C4-2B (cell line): ENCODE data around the gene CYYR1.

Experiments
- H3K27ac ChIP-seq: fragments of 450-650 bp; 2 replicates; pipeline ENCODE4 v1.5.1; 2017
- ZFX ChIP-seq: fragments of 450-650 bp; IDR thresholded peaks from 2 replicates; pipeline ENCODE4 v1.6.1; 2017
- TF ChIP-seq, protein P1 (sequence below): fragments of 450-650 bp; conservative IDR thresholded peaks from 2 replicates; pipeline ENCODE4 v1.5.1; 2017; ENCODE audit warnings: mild to moderate bottlenecking

The CYYR1 gene

GRCh38 chr21:26515257-26515656 lies 57.8 kb downstream of the CYYR1 start:
- no peak overlapping the region for H3K27ac ChIP-seq
- TF ChIP-seq ZFX, result no peak
- TF ChIP-seq, protein P1, sequence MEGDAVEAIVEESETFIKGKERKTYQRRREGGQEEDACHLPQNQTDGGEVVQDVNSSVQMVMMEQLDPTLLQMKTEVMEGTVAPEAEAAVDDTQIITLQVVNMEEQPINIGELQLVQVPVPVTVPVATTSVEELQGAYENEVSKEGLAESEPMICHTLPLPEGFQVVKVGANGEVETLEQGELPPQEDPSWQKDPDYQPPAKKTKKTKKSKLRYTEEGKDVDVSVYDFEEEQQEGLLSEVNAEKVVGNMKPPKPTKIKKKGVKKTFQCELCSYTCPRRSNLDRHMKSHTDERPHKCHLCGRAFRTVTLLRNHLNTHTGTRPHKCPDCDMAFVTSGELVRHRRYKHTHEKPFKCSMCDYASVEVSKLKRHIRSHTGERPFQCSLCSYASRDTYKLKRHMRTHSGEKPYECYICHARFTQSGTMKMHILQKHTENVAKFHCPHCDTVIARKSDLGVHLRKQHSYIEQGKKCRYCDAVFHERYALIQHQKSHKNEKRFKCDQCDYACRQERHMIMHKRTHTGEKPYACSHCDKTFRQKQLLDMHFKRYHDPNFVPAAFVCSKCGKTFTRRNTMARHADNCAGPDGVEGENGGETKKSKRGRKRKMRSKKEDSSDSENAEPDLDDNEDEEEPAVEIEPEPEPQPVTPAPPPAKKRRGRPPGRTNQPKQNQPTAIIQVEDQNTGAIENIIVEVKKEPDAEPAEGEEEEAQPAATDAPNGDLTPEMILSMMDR, result no peak

- TF ChIP-seq, protein P1, result no peak
- no peak for TF ChIP-seq ZFX
- no peak overlapping the region for H3K27ac ChIP-seq
These were observed 59.9 kb downstream of the CYYR1 start for GRCh38 chr21:26513212-26513611.

DNA sequence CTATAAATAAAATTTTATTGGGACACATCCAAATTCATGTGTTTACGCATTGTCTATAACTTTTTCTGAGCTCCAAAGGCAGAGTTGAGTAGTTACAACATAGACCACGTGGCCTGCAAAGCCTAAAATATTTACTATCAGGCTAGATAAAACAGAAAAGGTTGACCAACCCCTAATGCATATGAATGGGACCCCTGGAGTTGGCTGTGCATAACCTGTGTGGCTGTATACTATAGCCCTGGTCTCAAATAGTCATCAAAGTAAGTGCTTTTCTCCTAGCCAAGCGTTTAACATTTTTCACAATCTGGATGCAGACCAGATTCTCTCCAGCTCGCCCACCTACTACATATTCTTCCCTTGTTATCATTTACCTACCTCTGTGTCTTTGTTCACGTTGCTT lies 60.4 kb downstream of the CYYR1 start:
- H3K27ac ChIP-seq, result no peak overlapping the region
- TF ChIP-seq ZFX, result no peak
- TF ChIP-seq, protein P1, result no peak

DNA sequence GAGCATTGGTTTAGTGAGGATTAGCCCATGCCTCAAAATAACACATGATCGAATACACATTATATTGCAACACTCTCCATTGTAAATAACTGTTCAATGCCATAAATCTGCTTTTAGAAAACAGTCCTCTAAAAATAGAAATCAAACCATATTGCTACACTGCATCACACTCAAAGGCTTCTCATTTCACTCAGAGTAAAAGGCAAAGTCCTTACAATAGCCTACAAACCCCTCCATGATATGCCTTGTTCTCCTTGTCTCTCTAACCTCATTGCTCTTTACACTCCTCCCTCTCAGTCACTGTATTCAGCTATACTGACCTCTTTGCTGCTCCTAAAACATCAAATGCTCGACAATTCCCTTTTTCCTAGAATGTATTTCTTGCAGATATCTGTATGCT lies 64.2 kb downstream of the CYYR1 start:
- TF ChIP-seq, protein P1, result no peak
- no peak for TF ChIP-seq ZFX

GRCh38 chr21:26506956-26507355 lies 66.1 kb downstream of the CYYR1 start:
- no peak overlapping the region for H3K27ac ChIP-seq
- TF ChIP-seq ZFX, result no peak
- TF ChIP-seq, protein P1, result no peak

More for the DNA sequence above, 64.2 kb downstream of the CYYR1 start:
- no peak overlapping the region for H3K27ac ChIP-seq

- TF ChIP-seq ZFX, result no peak
- TF ChIP-seq, protein P1, result no peak
These were observed 67.9 kb downstream of the CYYR1 start for GRCh38 chr21:26505211-26505610.

DNA sequence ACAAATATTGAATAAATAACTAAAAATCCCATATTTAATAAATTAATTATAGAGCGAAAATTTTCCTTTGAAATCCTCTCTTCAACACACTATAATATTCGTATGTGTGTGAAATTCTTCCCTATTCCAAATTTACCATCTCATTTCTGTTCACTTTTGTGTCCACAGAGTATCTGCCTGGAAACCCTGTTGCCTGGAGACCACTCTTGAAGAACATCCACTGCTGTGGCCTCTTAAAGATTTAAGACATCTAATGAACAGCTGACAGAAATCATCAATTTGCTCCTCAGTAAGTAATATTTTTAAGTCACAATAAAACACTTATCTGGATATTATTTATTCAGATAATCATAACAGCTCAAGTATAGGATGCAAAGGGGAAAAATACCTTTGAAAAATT lies 69.7 kb downstream of the CYYR1 start:
- no peak overlapping the region for H3K27ac ChIP-seq
- TF ChIP-seq, protein P1, result no peak
- no peak for TF ChIP-seq ZFX

More at GRCh38 chr21:26505211-26505610, 67.9 kb downstream of the CYYR1 start:
- no peak overlapping the region for H3K27ac ChIP-seq
